UCSD-AML1 (cell line): ENCODE results near the gene PGBD1.
"Not testable (repeated sequence)": the region's sequence is repeated elsewhere in the genome, so short reads cannot be mapped to it uniquely, and the experiment has no call there.

Source experiments
- DNase-seq: peaks from one replicate; lab custom pipeline; 2025; ENCODE audit not compliant: unreplicated experiment; lab: John Stamatoyannopoulos, UW

The PGBD1 gene

DNA sequence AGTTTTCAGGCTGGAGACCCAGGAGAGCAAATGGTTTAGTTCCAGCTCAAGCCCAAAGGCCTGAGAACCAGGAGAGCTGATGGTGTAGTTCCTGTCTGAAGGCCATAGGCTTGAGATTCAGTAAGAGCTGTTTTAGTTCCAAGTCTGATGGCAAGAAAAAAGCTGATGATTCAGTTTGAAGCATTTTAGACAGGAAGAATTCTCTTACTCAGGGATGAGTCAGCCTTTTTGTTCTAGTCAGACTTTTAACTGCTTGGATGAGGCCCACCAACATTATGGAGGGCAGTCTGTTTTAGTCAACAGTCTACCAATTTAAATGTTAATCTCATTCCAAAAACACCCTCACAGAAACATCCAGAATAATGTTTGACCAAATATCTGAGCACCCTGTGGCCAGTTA lies 11.9 kb upstream of the PGBD1 start:
- no peak for DNase-seq

GRCh38 chr6:28274888-28275287 lies 6.5 kb upstream of the PGBD1 start:
- no peak for DNase-seq

- DNase-seq: no peak
These were observed 3.6 kb upstream of the PGBD1 start for GRCh38 chr6:28277746-28278145.

DNA sequence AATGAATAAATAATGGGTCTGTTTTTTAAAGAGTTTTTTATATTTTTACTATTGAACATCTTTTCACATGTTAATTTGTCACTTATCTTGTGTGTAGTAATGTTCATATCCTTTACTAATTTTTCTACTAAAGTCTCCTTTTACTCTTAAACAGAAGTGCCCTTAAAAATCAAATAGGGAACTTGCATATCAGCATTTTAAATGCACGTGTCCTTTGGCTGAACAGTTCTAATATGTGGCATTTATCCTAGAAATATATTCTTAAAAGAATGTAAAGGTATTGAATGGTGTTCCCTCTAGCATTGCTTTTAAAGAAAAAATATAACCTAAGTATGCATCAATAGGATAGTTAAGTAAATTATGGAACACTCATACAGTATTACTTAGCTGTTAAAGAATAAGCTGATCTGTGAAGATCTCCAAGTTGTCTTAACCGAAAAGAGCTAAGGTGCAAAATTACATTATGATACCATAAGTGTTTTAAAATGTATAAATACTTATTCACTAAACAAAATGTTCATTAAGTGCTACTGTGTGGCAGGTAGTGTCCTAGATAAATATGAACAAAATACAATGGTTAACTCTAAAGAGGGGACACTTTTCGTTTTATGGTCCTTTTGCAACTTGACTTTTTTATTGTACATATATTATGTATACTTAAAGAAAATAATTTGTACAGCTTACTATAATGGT lies 631 bp upstream of the PGBD1 start:
- DNase-seq: no peak

DNA sequence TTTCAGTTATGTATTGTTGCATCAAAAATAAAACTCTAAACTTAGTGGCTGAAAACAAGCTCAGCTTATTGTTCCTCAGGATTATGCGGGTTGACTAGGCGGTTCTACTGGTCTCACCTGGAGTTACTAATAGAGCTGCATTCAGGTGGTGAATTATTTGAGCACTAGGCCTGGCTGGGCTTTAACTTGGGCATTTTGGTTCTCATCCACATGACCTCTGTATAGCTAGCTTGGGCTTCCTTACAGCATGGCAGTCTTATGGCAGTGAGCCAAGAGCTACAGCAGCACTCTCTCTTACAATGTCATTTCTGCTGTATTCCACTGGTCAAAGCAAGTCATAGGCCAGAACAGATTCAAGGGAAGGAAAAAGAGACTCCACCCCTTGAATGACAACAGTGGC lies 1.6 kb downstream of the PGBD1 start:
- no peak for DNase-seq

- DNase-seq: no peak
These were observed 10.2 kb downstream of the PGBD1 start for GRCh38 chr6:28291573-28291972.

- no peak for DNase-seq
These were observed 14.0 kb downstream of the PGBD1 start for GRCh38 chr6:28295326-28295725.

GRCh38 chr6:28296520-28297060 lies 15.2 kb downstream of the PGBD1 start:
- DNase-seq: no peak

- DNase-seq: no peak
These were observed 22.2 kb downstream of the PGBD1 start for GRCh38 chr6:28303570-28303969.

DNA sequence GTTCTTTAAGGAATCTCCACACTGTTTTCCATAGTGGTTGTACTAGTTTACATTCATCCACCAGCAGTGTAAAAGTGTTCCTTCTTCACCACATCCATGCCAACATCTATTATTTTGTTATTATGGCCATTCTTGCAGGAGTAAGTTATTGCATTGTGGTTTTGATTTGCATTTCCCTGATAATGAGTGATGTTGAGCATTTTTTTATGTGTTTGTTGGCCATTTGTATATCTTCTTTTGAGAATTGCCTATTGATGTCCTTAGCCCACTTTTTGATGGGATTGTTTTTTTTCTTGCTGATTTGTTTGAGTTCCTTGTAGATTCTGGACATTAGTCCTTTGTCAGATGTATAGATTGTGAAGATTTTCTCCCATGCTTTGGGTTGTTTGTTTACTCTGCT lies 25.0 kb downstream of the PGBD1 start:
- not testable (repeated sequence) for DNase-seq

DNA sequence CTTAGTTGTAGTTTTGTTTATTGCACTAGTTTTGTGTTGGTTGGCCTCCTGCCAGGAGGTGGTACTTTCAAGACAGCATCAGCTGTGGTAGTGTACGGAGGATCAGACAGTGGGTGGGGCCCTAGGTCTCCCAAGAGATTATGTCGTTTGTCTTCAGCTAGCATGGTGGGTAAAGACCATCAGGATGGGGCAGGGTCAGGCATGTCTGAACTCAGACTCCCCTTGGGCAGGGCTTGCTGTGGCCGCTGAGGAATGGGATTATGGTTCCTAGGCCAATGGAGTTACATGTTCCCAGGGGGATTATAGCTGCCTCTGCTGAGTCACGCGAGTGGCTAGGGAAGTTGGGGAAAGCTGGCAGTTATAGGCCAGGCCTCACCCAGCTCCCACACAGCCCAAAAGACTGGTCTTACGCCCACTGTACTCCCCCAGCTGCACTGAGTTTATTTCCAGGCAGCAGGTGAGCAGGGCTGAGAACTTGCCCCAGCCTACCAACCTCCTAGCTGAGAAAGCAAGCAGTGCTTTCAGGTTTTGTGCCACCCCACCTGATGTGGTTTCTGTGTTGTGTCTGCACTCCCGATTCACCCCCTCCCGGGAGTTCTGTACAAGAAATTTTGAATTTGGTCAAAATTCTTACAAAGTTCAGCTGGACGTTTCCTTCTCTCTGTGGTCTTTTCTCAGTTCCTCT lies 29.9 kb downstream of the PGBD1 start:
- DNase-seq: no peak

- no peak for DNase-seq
These were observed 31.6 kb downstream of the PGBD1 start for GRCh38 chr6:28312939-28313338.

DNA sequence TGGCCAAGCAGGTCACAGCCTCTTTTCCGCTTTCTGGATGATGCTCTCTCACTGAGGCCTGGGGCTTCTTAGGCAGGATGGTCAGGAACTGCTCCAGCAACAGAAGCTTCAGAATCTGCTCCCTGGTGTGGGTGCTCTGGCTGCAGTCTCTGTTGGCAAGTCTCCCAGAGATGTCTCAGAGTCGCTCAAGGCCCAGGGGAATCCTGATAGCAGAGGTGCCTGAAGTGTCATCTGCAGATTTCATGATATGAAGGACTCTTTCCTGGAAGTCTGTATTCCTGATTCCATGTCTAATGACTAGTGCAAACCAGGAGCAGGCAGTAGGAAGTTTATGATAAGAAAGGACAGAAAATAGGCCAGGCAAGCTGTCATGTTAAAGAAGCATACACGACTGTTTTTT lies 34.3 kb downstream of the PGBD1 start:
- no peak for DNase-seq

- not testable (repeated sequence) for DNase-seq
These were observed 36.5 kb downstream of the PGBD1 start for GRCh38 chr6:28317866-28318265.

DNA sequence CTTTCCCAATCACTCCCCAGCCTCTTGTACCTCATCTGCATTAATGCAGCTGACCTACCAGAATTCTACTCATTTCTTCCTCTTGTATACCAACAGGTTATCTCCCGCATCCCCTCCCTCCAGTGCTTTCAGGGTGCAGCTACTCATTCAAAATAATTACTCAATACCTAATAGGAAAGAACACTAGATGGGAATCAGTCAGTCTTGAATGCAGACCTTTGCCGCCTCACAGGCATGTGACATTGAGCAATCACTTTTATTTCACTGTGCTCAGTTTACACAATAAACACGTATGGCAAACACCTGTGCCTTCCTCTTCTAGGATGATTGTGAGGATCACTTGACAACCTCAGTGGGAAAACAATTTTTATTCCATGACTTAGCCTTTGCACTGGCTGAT lies 41.3 kb downstream of the PGBD1 start:
- DNase-seq: no peak

- no peak for DNase-seq
These were observed 42.5 kb downstream of the PGBD1 start for GRCh38 chr6:28323813-28324424.

- no peak for DNase-seq
These were observed 45.1 kb downstream of the PGBD1 start for GRCh38 chr6:28326371-28326948.

- DNase-seq: no peak
These were observed 48.7 kb downstream of the PGBD1 start for GRCh38 chr6:28330041-28330440.

DNA sequence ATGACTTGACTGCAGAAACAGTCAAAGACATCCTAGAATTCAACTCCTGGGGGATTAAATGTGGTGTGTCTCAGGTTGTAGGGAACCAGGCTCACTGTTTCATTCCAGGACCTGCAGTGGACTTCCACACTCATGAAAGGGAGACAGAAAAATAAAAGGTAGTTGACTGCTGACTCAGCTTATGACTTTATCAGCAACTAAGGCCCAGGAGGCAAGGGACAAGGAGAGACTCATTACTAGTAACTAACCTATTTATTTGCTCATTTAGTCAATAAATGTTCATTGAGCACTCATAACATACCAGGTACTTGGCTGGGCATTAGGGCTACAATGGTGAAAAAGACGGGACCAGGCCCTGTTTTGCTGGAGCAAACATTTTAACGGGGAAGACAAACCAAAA lies 51.7 kb downstream of the PGBD1 start:
- DNase-seq: no peak

DNA sequence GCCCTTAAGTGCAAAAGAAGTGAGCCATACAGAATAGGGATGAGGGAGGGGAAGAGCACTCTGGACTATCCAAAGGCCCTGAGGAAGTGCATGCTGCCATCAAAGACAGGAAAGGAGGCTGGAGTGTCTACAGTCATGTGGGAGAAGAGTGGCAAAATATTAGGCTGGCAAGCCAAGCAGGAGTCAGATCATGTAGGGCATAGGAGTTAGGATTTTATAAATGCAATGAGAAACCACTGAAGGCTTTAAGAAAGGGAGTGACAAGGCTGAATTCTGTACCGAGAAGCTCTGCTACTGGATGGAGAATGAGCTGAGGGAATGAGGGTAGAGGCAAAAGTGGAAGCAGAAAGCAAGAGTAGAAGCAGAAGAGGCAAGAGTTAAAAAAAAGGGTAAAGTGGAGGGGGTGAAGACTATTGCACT lies 52.2 kb downstream of the PGBD1 start:
- no peak for DNase-seq

GRCh38 chr6:28334286-28335039 lies 53.1 kb downstream of the PGBD1 start:
- DNase-seq: no peak
